DLD1 (cell line): Measurements from ENCODE around the gene ADK.

Experiments
- in situ Hi-C: cut with HindIII; loops from 2 replicates; pipeline ENCODE4 v1.10.0; 2017; ENCODE audit warnings: low sequenced_read_pairs

The ADK gene

GRCh38 chr10:74292871-74293427 lies 141.9 kb downstream of the ADK start:
- in situ Hi-C loops: no loop called here

DNA sequence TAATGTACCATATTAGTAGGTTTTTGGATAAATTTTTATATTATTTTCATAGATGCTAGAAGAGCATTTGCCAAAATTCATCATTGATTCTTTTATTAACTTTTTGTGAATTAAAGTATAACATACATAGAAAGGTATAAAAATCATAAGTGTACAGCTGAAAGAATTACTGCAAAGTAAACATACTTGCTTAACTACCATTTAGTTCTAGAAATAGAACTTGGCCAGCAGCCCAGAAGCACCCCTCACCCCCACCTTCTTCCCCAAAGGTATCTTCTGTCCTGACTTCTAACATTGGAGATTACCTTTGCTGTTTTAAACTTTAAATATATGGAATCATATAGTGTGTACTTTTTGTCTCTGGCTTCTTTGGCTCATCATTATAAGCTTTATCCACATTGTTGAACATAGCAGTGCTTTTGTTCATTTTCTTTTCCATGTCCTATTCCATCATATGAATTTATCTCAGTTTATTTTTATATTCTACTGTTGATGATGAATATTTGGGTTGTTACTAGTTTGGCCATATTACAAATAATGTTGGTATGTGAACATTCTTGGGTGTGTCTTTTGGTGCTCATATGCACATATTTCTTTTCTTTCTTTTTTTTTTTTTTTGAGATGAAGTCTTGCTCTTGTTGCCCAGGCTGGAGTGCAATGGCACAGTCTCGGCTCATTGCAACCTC lies 142.8 kb downstream of the ADK start:
- in situ Hi-C loops: no loop called here

DNA sequence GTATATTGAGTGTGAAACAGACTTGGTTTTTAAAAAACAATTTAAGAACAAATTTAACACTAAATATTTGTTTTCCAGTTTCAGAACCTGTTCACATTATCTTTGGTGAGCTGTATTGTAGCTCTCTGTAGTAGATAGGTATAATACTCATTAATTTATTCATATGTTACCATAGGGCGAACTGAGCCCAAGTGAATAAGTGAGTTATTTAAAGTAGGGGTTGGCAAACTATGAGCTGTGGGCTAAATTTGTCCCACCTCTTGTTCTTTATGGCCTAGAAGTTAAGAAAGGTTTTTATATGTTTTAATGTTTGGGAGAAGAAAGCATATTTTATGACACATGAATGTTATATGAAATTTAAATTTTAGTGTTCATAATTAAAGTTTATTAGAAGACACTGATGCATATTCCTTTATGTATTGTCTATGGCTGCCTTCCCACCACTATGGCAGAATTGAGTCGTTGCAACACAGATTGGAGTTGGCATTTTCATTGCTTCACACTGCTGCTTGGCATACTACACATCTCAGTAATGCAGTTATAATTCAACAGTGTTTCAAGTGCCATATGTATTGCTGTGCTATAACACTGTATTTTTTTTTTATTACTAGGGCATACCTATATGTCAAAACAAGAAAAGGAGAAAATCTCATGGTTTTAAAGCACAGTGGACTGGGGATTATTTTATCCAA lies 146.5 kb downstream of the ADK start:
- in situ Hi-C loops: no loop called here

- in situ Hi-C loops: loop anchor here (25.0 kb wide), 1 partner anchor 262 kb away; no protein-coding TSS in a partner anchor
Observed at GRCh38 chr10:74300074-74300621, 149.1 kb downstream of the ADK start.

DNA sequence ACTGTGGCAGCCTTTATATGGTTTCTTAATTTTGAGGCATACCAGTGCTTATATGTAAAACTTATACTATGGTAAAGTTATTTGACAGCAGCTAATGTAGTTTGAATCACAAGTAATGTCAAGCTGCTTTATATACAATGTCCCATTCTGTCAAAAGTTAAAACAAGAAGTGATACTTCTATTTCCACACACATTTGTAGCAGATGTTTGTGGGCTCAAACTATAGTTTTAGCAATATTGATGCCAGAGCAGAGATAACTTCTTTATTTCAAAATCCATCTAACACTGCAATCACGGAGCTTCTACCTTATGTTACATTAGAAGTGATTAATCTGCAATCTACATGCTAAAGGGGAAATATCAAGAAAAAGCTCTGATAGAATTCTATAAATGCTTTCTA lies 149.6 kb downstream of the ADK start:
- in situ Hi-C loops: loop anchor here (25.0 kb wide), 1 partner anchor 262 kb away; no protein-coding TSS in a partner anchor

DNA sequence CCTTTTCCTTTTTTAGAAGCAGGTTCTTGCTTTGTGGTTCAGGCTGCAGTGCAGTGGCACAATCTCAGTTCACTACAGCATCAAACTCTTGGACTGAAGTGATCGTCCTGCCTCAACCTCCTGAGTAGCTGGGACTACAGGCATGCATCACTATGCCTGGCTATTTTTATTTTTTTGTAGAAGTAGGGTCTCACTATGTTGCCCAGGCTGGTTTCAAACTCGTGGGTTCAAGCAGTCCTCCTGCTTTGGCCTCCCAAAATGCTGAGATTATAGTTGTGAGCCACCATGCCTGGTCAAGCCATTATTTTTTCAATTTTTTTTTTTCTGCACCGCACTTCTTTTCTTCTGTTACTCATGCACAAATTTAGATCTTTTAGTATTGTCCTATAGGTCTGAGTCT lies 154.7 kb downstream of the ADK start:
- in situ Hi-C loops: loop anchor here (25.0 kb wide), 1 partner anchor 257 kb away; no protein-coding TSS in a partner anchor

DNA sequence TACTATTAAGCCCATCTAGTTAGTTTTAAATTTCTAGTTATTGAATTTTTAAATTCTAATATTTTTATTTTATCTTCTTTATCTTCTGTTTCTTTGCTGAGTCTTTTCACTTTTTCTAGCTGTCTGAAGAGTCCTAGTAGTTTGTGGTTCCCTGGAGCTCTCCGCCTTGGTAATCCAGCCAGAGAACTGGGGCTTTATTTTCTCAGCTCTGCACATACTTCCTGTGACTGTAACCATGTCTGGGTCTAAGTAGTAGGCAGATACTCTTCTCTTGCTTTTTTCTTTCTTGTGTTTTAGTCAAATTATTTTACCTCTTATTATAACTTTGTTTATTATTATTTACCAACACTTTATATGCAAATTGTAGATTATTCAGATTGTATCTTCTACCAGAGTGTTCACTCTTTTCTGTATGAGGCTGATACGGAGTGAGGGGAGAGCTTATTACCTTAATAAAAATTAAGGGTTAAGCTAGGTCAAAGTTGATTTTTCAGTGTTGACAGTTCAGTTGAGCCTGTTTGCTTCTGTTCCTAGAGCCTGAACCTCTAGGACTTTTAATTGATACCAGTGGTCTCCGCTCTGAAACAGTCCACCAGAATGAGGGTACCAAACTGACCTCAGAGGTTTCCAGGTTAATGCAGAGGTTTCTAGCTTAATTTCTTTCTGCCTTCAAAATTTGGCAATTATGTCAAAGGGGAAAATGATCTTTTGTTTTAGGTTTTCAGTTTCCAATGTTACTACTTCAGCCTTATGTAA lies 155.4 kb downstream of the ADK start:
- in situ Hi-C loops: loop anchor here (25.0 kb wide), 1 partner anchor 256 kb away; no protein-coding TSS in a partner anchor

GRCh38 chr10:74307061-74307651 lies 156.1 kb downstream of the ADK start:
- in situ Hi-C loops: loop anchor here (25.0 kb wide), 1 partner anchor 255 kb away; no protein-coding TSS in a partner anchor

DNA sequence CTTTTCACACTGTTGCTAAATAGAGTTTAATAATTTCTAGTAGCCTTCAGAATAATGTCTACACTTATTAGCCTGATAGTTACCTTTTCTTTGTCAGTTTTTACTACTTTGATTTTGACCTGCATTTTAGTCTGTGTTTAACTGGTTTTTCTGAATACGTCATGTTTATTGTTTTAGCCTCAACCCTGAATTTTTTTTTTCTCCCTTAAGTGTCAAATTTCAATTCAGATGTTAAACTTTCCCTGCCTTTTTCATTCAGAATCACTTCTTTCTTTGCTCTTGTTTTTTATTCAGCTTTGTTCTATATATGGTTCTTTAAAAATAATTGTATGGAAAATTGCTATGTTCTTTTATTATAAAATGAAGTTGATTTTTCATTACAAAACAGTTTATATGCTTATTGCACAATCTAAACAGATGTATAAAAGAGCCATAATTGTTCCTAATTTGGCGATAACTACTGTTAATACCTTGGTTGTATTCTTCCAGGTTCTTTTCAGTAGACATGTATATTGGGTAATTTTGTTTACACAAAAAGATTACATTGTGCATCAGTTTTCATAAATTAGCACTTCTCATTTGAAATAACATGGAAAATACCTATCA lies 159.7 kb downstream of the ADK start:
- in situ Hi-C loops: loop anchor here (25.0 kb wide), 1 partner anchor 252 kb away; no protein-coding TSS in a partner anchor

GRCh38 chr10:74314166-74314565 lies 163.1 kb downstream of the ADK start:
- in situ Hi-C loops: loop anchor here (25.0 kb wide), 1 partner anchor 248 kb away; no protein-coding TSS in a partner anchor

GRCh38 chr10:74320026-74320425 lies 169.0 kb downstream of the ADK start:
- in situ Hi-C loops: loop anchor here (25.0 kb wide), 1 partner anchor 242 kb away; no protein-coding TSS in a partner anchor

GRCh38 chr10:74320717-74321116 lies 169.7 kb downstream of the ADK start:
- in situ Hi-C loops: loop anchor here (25.0 kb wide), 1 partner anchor 242 kb away; no protein-coding TSS in a partner anchor

- in situ Hi-C loops: loop anchor here (25.0 kb wide), 1 partner anchor 240 kb away; no protein-coding TSS in a partner anchor
Observed at GRCh38 chr10:74322141-74322540, 171.1 kb downstream of the ADK start.

- in situ Hi-C loops: loop anchor here (25.0 kb wide), 1 partner anchor 240 kb away; no protein-coding TSS in a partner anchor
Observed at GRCh38 chr10:74322565-74322964, 171.5 kb downstream of the ADK start.

GRCh38 chr10:74328388-74328787 lies 177.4 kb downstream of the ADK start:
- in situ Hi-C loops: no loop called here

GRCh38 chr10:74329873-74330272 lies 178.9 kb downstream of the ADK start:
- in situ Hi-C loops: loop anchor here (5.0 kb wide), 1 partner anchor 52 kb away; no protein-coding TSS in a partner anchor

GRCh38 chr10:74330646-74331045 lies 179.6 kb downstream of the ADK start:
- in situ Hi-C loops: loop anchor here (5.0 kb wide), 1 partner anchor 52 kb away; no protein-coding TSS in a partner anchor

DNA sequence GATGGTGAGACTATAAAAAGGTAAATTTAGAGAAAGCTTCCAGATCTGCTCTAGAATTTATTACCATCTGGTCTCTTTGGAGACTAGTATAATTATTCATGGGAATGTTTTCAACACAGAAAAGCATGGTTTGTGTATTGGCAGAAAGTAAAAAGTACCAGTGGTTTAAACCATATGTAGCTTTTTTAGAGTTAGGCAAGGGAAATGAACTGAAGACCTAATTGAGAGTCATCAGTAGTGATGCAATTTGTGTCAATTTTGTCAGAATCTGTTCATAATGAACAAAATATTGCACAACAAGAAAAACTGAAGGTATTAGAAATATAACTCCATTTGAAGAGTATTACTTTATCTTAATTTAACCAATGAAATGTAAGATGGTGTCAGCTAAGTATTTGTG lies 181.4 kb downstream of the ADK start:
- in situ Hi-C loops: loop anchor here (5.0 kb wide), 1 partner anchor 50 kb away; no protein-coding TSS in a partner anchor

GRCh38 chr10:74333174-74333573 lies 182.2 kb downstream of the ADK start:
- in situ Hi-C loops: loop anchor here (5.0 kb wide), 1 partner anchor 49 kb away; no protein-coding TSS in a partner anchor
